OCI-LY1 (cell line): Measurements from ENCODE around the gene GMDS.
A peak's percentile ranks its signal among the peaks of the same experiment; 100 is the strongest.

Source experiments
- H2AFZ ChIP-seq: fragments of 200-600 bp; sonication (generic), shearing (Covaris generic); 2 replicates; pipeline ENCODE4 v1.6.0; 2014; ENCODE audit warnings: antibody characterized with exemption, mild to moderate bottlenecking, low read length
- H3F3A ChIP-seq: fragments of 200-600 bp; sonication (generic), shearing (Covaris generic); 2 replicates; pipeline ENCODE4 v1.6.0; 2014; ENCODE audit warnings: mild to moderate bottlenecking, antibody characterized with exemption, low read length, moderate library complexity; ENCODE audit not compliant: insufficient read depth
- H3K27ac ChIP-seq: fragments of 200-600 bp; sonication (generic); 2 replicates; pipeline ENCODE4 v1.5.1; 2014; ENCODE audit warnings: low read length, mixed run types, mild to moderate bottlenecking, low read depth; ENCODE audit not compliant: poor library complexity, severe bottlenecking
- H3K27me3 ChIP-seq: fragments of 200-600 bp; sonication (generic); 2 replicates; pipeline ENCODE4 v1.6.0; 2014; ENCODE audit warnings: antibody characterized with exemption, mild to moderate bottlenecking, low read length, moderate library complexity; ENCODE audit not compliant: insufficient read depth
- H3K36me3 ChIP-seq: fragments of 200-600 bp; sonication (generic); 2 replicates; pipeline ENCODE4 v1.6.1; 2014; ENCODE audit warnings: mild to moderate bottlenecking, antibody characterized with exemption, low read length, moderate library complexity, mixed read lengths; ENCODE audit not compliant: insufficient read depth
- H3K4me1 ChIP-seq: fragments of 200-600 bp; sonication (generic); 2 replicates; pipeline ENCODE4 v1.5.1; 2014; ENCODE audit warnings: mild to moderate bottlenecking, low read length, moderate library complexity; ENCODE audit not compliant: insufficient read depth, severe bottlenecking
- H3K4me2 ChIP-seq: fragments of 200-600 bp; sonication (generic), shearing (Covaris generic); 2 replicates; pipeline ENCODE4 v1.6.1; 2014; ENCODE audit warnings: low read length
- H3K4me3 ChIP-seq: fragments of 200-600 bp; sonication (generic); 2 replicates; pipeline ENCODE4 v1.5.1; 2014; ENCODE audit warnings: low read length, low read depth, mild to moderate bottlenecking, mixed read lengths; ENCODE audit not compliant: poor library complexity, severe bottlenecking
- H3K79me2 ChIP-seq: fragments of 200-600 bp; shearing (Covaris generic); 2 replicates; pipeline ENCODE4 v1.6.1; 2016; ENCODE audit warnings: mixed run types, low read length, mixed read lengths; ENCODE audit not compliant: insufficient read depth
- H3K9ac ChIP-seq: fragments of 200-600 bp; sonication (generic), shearing (Covaris generic); 2 replicates; pipeline ENCODE4 v1.6.1; 2014; ENCODE audit warnings: mild to moderate bottlenecking, low read length, mixed read lengths
- H3K9me2 ChIP-seq: fragments of 200-600 bp; sonication (generic), shearing (Covaris generic); 2 replicates; pipeline ENCODE4 v1.6.1; 2014; ENCODE audit warnings: low read depth, mild to moderate bottlenecking, low read length, mixed read lengths
- H3K9me3 ChIP-seq: fragments of 200-600 bp; shearing (Covaris generic); 2 replicates; pipeline ENCODE4 v1.6.1; 2014; ENCODE audit warnings: low read length, mixed read lengths
- H4K20me1 ChIP-seq: fragments of 200-600 bp; sonication (generic), shearing (Covaris generic); 2 replicates; pipeline ENCODE4 v1.6.0; 2016; ENCODE audit warnings: mild to moderate bottlenecking, low read length; ENCODE audit not compliant: insufficient read depth
- EZH2 ChIP-seq: fragments of 200-600 bp; sonication (generic), shearing (Covaris generic); IDR thresholded peaks from 2 replicates; pipeline ENCODE4 v1.8.0; 2017; ENCODE audit warnings: borderline replicate concordance, mixed run types, mild to moderate bottlenecking, antibody characterized with exemption, low read length, moderate library complexity, mixed read lengths
- TF ChIP-seq, protein P1 (sequence below): fragments of 200-600 bp; sonication (generic), shearing (Covaris generic); IDR thresholded peaks from 2 replicates; pipeline ENCODE4 v1.5.1; 2017; ENCODE audit warnings: mild to moderate bottlenecking, antibody characterized with exemption, low read length, moderate library complexity, mixed read lengths

GMDS gene

GRCh38 chr6:1735239-1735803 is 510.1 kb downstream of the GMDS start:
- Histone ChIP-seq H3K4me1 (peaks cover 87% of the 10 kb centered on the region), H3K9ac (peak overlapping the region; percentile 74; the same call in 1 of the 2 replicates), H3K9me3 (no peaks in the 10 kb centered on the region), H3K9me2 (no peaks in the 10 kb centered on the region), H2AFZ (no peak overlapping the region), H3K27ac (peak overlapping the region; percentile 98), H3K36me3 (no peaks in the 10 kb centered on the region), H4K20me1 (no peaks in the 10 kb centered on the region), H3K4me2 (peak overlapping the region; percentile 83), H3K4me3 (peak overlapping the region; percentile 65), H3K27me3 (no peaks in the 10 kb centered on the region), H3F3A (peaks cover 11% of the 10 kb centered on the region), H3K79me2 (0 out of 2 replicates have a peak, but pooled peaks cover 4% of the 10 kb centered on the region)
- TF ChIP-seq EZH2 = no peak
- TF ChIP-seq, protein P1, sequence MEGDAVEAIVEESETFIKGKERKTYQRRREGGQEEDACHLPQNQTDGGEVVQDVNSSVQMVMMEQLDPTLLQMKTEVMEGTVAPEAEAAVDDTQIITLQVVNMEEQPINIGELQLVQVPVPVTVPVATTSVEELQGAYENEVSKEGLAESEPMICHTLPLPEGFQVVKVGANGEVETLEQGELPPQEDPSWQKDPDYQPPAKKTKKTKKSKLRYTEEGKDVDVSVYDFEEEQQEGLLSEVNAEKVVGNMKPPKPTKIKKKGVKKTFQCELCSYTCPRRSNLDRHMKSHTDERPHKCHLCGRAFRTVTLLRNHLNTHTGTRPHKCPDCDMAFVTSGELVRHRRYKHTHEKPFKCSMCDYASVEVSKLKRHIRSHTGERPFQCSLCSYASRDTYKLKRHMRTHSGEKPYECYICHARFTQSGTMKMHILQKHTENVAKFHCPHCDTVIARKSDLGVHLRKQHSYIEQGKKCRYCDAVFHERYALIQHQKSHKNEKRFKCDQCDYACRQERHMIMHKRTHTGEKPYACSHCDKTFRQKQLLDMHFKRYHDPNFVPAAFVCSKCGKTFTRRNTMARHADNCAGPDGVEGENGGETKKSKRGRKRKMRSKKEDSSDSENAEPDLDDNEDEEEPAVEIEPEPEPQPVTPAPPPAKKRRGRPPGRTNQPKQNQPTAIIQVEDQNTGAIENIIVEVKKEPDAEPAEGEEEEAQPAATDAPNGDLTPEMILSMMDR = no peak

- Histone ChIP-seq H3K4me3 (no peak overlapping the region), H3K79me2 (0 out of 2 replicates have a peak, but pooled peaks cover 4% of the 10 kb centered on the region), H3K27me3 (no peaks in the 10 kb centered on the region), H3K9me3 (no peaks in the 10 kb centered on the region), H3K36me3 (peaks cover 3% of the 10 kb centered on the region; the same call in 1 of the 2 replicates), H3K4me1 (peaks cover 64% of the 10 kb centered on the region), H3K9me2 (no peaks in the 10 kb centered on the region), H2AFZ (no peak overlapping the region), H4K20me1 (no peaks in the 10 kb centered on the region), H3F3A (no peaks in the 10 kb centered on the region), H3K4me2 (peak overlapping the region; percentile 42; the same call in 1 of the 2 replicates), H3K27ac (peak overlapping the region; percentile 63), H3K9ac (no peak overlapping the region; the same call in 1 of the 2 replicates)
- no peak for TF ChIP-seq EZH2
- TF ChIP-seq, protein P1 = no peak
Observed at GRCh38 chr6:1730882-1731281, 514.5 kb downstream of the GMDS start.

- Histone ChIP-seq H4K20me1 (no peaks in the 10 kb centered on the region), H3K4me1 (peaks cover 53% of the 10 kb centered on the region), H3K9me3 (no peaks in the 10 kb centered on the region), H3K4me2 (peak overlapping the region; percentile 42; the same call in 1 of the 2 replicates), H3K9ac (no peak overlapping the region; the same call in 1 of the 2 replicates), H3K27me3 (no peaks in the 10 kb centered on the region), H3K27ac (peak overlapping the region; percentile 63), H3F3A (no peaks in the 10 kb centered on the region), H3K9me2 (no peaks in the 10 kb centered on the region), H2AFZ (no peak overlapping the region), H3K36me3 (peaks cover 11% of the 10 kb centered on the region; the same call in 1 of the 2 replicates), H3K4me3 (no peak overlapping the region), H3K79me2 (0 out of 2 replicates have a peak, but pooled peaks cover 4% of the 10 kb centered on the region)
- no peak for TF ChIP-seq EZH2
- TF ChIP-seq, protein P1 = no peak
Observed at GRCh38 chr6:1729750-1730140, 515.7 kb downstream of the GMDS start.
